Left ventricle myocardium inferior (tissue), 1 donor: ENCODE data around the gene HCFC1. TPM values are rescaled to one million over a fixed set of nuclear protein-coding genes. Genes with fewer than 3 reads are reported as not detected.
A peak's percentile ranks its signal among the peaks of the same experiment; 100 is the strongest.

Experiments used
- DNase-seq: peaks from one replicate; pipeline ENCODE4 v3.0.0-alpha.2; 2020
- H3K27ac ChIP-seq: fragments of 200-600 bp; replicated peaks from 2 replicates; pipeline ENCODE4 v1.8.0; 2021
- H3K27me3 ChIP-seq: fragments of 200-600 bp; 2 replicates; pipeline ENCODE4 v1.8.0; 2021; ENCODE audit warnings: low read depth
- H3K36me3 ChIP-seq: fragments of 200-600 bp; 2 replicates; pipeline ENCODE4 v1.8.0; 2021
- H3K4me1 ChIP-seq: fragments of 200-600 bp; 2 replicates; pipeline ENCODE4 v1.8.0; 2021
- H3K4me3 ChIP-seq: fragments of 200-600 bp; 2 replicates; pipeline ENCODE4 v1.8.0; 2021; ENCODE audit warnings: mild to moderate bottlenecking, moderate library complexity
- H3K9me3 ChIP-seq: fragments of 200-600 bp; replicated peaks from 2 replicates; pipeline ENCODE4 v1.8.0; 2021
- CTCF ChIP-seq: fragments of 200-600 bp; IDR thresholded peaks from 2 replicates; pipeline ENCODE4 v1.8.0; 2021; ENCODE audit warnings: antibody characterized with exemption, mild to moderate bottlenecking, borderline replicate concordance
- intact Hi-C: fragments of 100-400 bp; cut with micrococcal nuclease; formaldehyde crosslinking; loops from one replicate; pipeline ENCODE4 v1.11.0; 2022
- microRNA-seq: library from miRNA; unstranded; fragments of <30 nt; microRNA quantifications from one replicate; pipeline ENCODE4 v1.2.0, GENCODE V29; 2020
- total RNA-seq: library from RNA; stranded (reverse); fragmentation: NEBNext Ultra II Directional; extraction: Animal tissue kit (Norgen Biotek cat#: 25700); gene quantifications from one replicate; pipeline ENCODE4 v1.2.1, GENCODE V29; 2021
- donor health status: DM: no; HTN: yes; CAD: no; lungs with severe emphysema.

Gene HCFC1
- total RNA-seq, 1 donor from 2014 or later = 28.4 TPM

DNA sequence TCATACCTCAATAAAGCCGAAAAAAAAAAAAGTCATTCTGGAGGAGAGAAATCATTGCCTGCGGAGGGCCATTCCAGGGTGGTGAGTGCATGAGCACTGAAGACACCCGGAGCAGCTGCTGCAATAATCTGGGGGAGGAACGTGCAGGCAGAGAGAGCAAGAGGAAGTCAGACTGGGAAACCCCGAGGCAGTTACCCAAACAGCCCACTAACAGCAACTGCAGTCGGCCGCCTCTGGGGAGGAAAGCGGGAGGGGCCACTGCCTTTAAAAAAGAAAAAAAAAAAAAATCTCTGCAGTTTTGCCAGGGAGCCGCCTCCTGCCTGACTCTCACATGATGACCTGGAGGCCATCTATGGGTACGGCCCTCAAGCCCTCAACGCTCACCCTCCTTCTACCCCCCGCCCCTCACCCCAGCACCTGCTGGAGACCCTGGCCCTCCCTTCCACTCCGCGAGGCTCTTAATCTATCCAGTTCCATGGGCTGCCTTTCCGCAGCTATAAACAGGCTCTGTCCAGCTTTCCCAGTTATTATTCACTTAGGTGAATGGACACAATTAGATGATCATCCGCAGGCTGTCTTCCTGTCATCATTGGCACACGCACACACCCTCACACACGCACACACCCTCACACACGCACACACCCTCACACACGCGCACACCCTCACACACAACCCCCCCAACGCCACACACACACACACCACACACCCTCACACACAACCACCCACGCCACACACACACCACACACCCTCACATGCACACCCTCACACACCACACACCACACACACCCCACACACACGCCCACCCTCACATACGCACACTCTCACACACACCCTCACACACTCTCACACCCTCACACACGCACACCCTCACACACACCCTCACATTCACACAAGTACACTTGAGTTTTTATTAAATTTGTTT lies 70.5 kb downstream of the HCFC1 start:
- intact Hi-C loops = no loop called here
- Histone ChIP-seq H3K4me3 (no peak overlapping the region), H3K27me3 (no peaks in the 10 kb centered on the region), H3K27ac (peak overlapping the region; percentile 46), H3K4me1 (peaks cover 21% of the 10 kb centered on the region), H3K36me3 (no peaks in the 10 kb centered on the region), H3K9me3 (no peaks in the 10 kb centered on the region)
- no peak for TF ChIP-seq CTCF
- peak; percentile 39 for DNase-seq

GRCh38 chrX:153897899-153898298 lies 73.7 kb downstream of the HCFC1 start:
- intact Hi-C loops = no loop called here
- no peaks in the 10 kb centered on the region for H3K27me3 ChIP-seq
- DNase-seq = no peak
- no peaks in the 10 kb centered on the region for H3K36me3 ChIP-seq
- peaks cover 19% of the 10 kb centered on the region for H3K4me1 ChIP-seq
- no peak overlapping the region for H3K27ac ChIP-seq
- no peaks in the 10 kb centered on the region for H3K9me3 ChIP-seq
- TF ChIP-seq CTCF = no peak
- no peak overlapping the region for H3K4me3 ChIP-seq

Small RNAs within 50 kb of the gene (microRNA-seq; reads per million reads assigned to microRNA genes)
- gene MIR3202-1 = not detected
- not detected for gene MIR3202-2
- gene MIR718 = not detected

Other genes starting within 250 kb of the HCFC1 start
- gene BCAP31, start 247.4 kb downstream of the HCFC1 start, total RNA-seq = 80.8 TPM
- 16.0 TPM for gene ABCD1, start 247.0 kb downstream of the HCFC1 start, total RNA-seq
- 2.9 TPM for gene PLXNB3, start 207.6 kb downstream of the HCFC1 start, total RNA-seq
- gene SRPK3, start 190.8 kb downstream of the HCFC1 start, total RNA-seq = 52.8 TPM
- 72.5 TPM for gene IDH3G, start 177.4 kb downstream of the HCFC1 start, total RNA-seq
- 123 TPM for gene SSR4, start 177.2 kb downstream of the HCFC1 start, total RNA-seq
- 4.5 TPM for gene PDZD4, start 141.3 kb downstream of the HCFC1 start, total RNA-seq
- 4.0 TPM for gene L1CAM, start 85.6 kb downstream of the HCFC1 start, total RNA-seq
- 3.1 TPM for gene AVPR2, start 67.1 kb downstream of the HCFC1 start, total RNA-seq
- gene ARHGAP4, start 45.6 kb downstream of the HCFC1 start, total RNA-seq = 10.0 TPM
- gene NAA10, start 36.8 kb downstream of the HCFC1 start, total RNA-seq = 67.1 TPM
- 7.5 TPM for gene RENBP, start 27.2 kb downstream of the HCFC1 start, total RNA-seq
- 6.4 TPM for gene TMEM187, start 936 bp upstream of the HCFC1 start, total RNA-seq
- gene IRAK1, start 48.1 kb upstream of the HCFC1 start, total RNA-seq = 40.6 TPM
- 28.3 TPM for gene MECP2, start 125.9 kb upstream of the HCFC1 start, total RNA-seq
- gene OPN1LW, start 172.4 kb upstream of the HCFC1 start, total RNA-seq = not detected
- gene OPN1MW, start 210.8 kb upstream of the HCFC1 start, total RNA-seq = not detected
- not detected for gene OPN1MW2, start 247.9 kb upstream of the HCFC1 start, total RNA-seq